VCaP (cell line): ENCODE measurements around the gene BMPR1B.
A peak's percentile ranks its signal among the peaks of the same experiment; 100 is the strongest.

Experiments
- H3K27ac ChIP-seq: fragments of 450-650 bp; 2 replicates; pipeline ENCODE4 v1.5.1; 2017
- CTCF ChIP-seq: fragments of 450-650 bp; conservative IDR thresholded peaks from 2 replicates; pipeline ENCODE4 v1.5.1; 2017; ENCODE audit warnings: mild to moderate bottlenecking, moderate library complexity

The BMPR1B gene

GRCh38 chr4:94757192-94758140 lies at the start of gene BMPR1B:
Gene BMPR1B, plus strand, starts transcription at chr4:94757955. Its CDS starts 346,470 bp downstream, at chr4:95104425.
- no peak; the same call in 1 of the 2 replicates for TF ChIP-seq CTCF
- H3K27ac ChIP-seq: peak within 1 kb of the TSS; percentile 99

- TF ChIP-seq CTCF: no peak
- no peak overlapping the region for H3K27ac ChIP-seq
Observed at GRCh38 chr4:94711635-94712034, 46.1 kb upstream of the BMPR1B start.

GRCh38 chr4:94714365-94715160 lies 43.2 kb upstream of the BMPR1B start:
- TF ChIP-seq CTCF: no peak
- H3K27ac ChIP-seq: no peak overlapping the region

- H3K27ac ChIP-seq: no peak overlapping the region
- TF ChIP-seq CTCF: no peak
Observed at GRCh38 chr4:94715726-94716125, 42.0 kb upstream of the BMPR1B start.

GRCh38 chr4:94721310-94721709 lies 36.4 kb upstream of the BMPR1B start:
- no peak overlapping the region for H3K27ac ChIP-seq
- TF ChIP-seq CTCF: no peak

- H3K27ac ChIP-seq: peak overlapping the region; percentile 34; the same call in 1 of the 2 replicates
- no peak for TF ChIP-seq CTCF
Observed at GRCh38 chr4:94722270-94722669, 35.5 kb upstream of the BMPR1B start.

GRCh38 chr4:94722748-94723147 lies 35.0 kb upstream of the BMPR1B start:
- no peak for TF ChIP-seq CTCF
- H3K27ac ChIP-seq: peak overlapping the region; percentile 34; the same call in 1 of the 2 replicates
